ENCODE measurements around the gene TGFBR2.

GRCh38 chr3:30607032-30607833, 832 bp downstream of the TGFBR2 start:
- no peak; a peak in 1 of 4 replicates for TF ChIP-seq EP300 (IDR thresholded peaks at IDR 0.05; ENCODE audit: borderline replicate concordance in 1 of 2, low read depth in 1 of 2, low read length in 1 of 2)
- TF ChIP-seq CTCF (IDR thresholded peaks at IDR 0.05) = no peak
- TF ChIP-seq USF2 (IDR thresholded peaks at IDR 0.05; ENCODE audit: borderline replicate concordance, low read depth, low read length) = no peak
- TF ChIP-seq REST (IDR thresholded peaks at IDR 0.05; ENCODE audit: low read depth, low read length) = no peak
- no peak for TF ChIP-seq JUND (IDR thresholded peaks at IDR 0.05)
- no peak for TF ChIP-seq SMC3 (IDR thresholded peaks at IDR 0.05; ENCODE audit: low read depth, low read length)
- no peak for TF ChIP-seq NFIC (IDR thresholded peaks at IDR 0.05; ENCODE audit: borderline replicate concordance)
- TF ChIP-seq POLR2AphosphoS5 (IDR thresholded peaks at IDR 0.05; ENCODE audit: low read depth, low read length) = no peak
- TF ChIP-seq PBX3 (IDR thresholded peaks at IDR 0.05) = no peak
- no peak for TF ChIP-seq FOXM1 (IDR thresholded peaks at IDR 0.05; ENCODE audit: low read depth)
